ENCODE results near the gene TXNRD1.

TXNRD1 gene

GRCh38 chr12:104353012-104353981 is 137.7 kb downstream of the TXNRD1 start:
- peak; percentile 46 for DNase-seq

GRCh38 chr12:104354167-104354867 is 138.7 kb downstream of the TXNRD1 start:
- DNase-seq = peak; percentile 49

- DNase-seq = peak; percentile 38
These were observed 139.4 kb downstream of the TXNRD1 start for GRCh38 chr12:104354868-104355570.

- peak; percentile 80 for DNase-seq
These were observed 140.1 kb downstream of the TXNRD1 start for GRCh38 chr12:104355630-104356029.

- peak; percentile 56 for DNase-seq
These were observed 140.9 kb downstream of the TXNRD1 start for GRCh38 chr12:104356231-104357115.

- peak; percentile 57 for DNase-seq
These were observed 141.9 kb downstream of the TXNRD1 start for GRCh38 chr12:104357421-104357952.

- DNase-seq = peak; percentile 82
These were observed 142.9 kb downstream of the TXNRD1 start for GRCh38 chr12:104358353-104359003.

GRCh38 chr12:104359216-104359615 is 143.6 kb downstream of the TXNRD1 start:
- peak; percentile 40 for DNase-seq

GRCh38 chr12:104360157-104360556 is 144.6 kb downstream of the TXNRD1 start:
- peak; percentile 43 for DNase-seq

GRCh38 chr12:104360983-104361707 is 145.6 kb downstream of the TXNRD1 start:
- DNase-seq = no peak

- DNase-seq = no peak
These were observed 150.4 kb downstream of the TXNRD1 start for GRCh38 chr12:104365921-104366410.

- no peak for DNase-seq
These were observed 154.1 kb downstream of the TXNRD1 start for GRCh38 chr12:104369708-104370107.

GRCh38 chr12:104371043-104371870 is 155.7 kb downstream of the TXNRD1 start:
- peak; percentile 86 for DNase-seq

GRCh38 chr12:104372061-104372720 is 156.6 kb downstream of the TXNRD1 start:
- DNase-seq = peak; percentile 42

- no peak for DNase-seq
These were observed 157.2 kb downstream of the TXNRD1 start for GRCh38 chr12:104372721-104373335.

GRCh38 chr12:104374071-104374470 is 158.5 kb downstream of the TXNRD1 start:
- no peak for DNase-seq

- DNase-seq = no peak
These were observed 159.2 kb downstream of the TXNRD1 start for GRCh38 chr12:104374806-104375205.

- DNase-seq = no peak
These were observed 160.2 kb downstream of the TXNRD1 start for GRCh38 chr12:104375775-104376174.
